ENCODE results near the gene CD80. TPM values are rescaled to one million over a fixed set of nuclear protein-coding genes. Genes with fewer than 3 reads are reported as not detected.
A peak's percentile ranks its signal among the peaks of the same experiment; 100 is the strongest.

CD80 gene
- total RNA-seq, 1 experiment from 2014 or later: not detected

GRCh38 chr3:119507404-119507803, 52.0 kb downstream of the CD80 start:
- POLR2A ChIA-PET (ENCODE audit: low non-redundant PET): no interaction called here
- Histone ChIP-seq H3K27me3 (replicated peaks; ENCODE audit: insufficient read depth, low read depth, low read length, poor library complexity) (no peaks in the 10 kb centered on the region), H3K36me3 (ENCODE audit: insufficient read depth, low read length, poor library complexity, severe bottlenecking) (peaks cover 22% of the 10 kb centered on the region), H3K4me1 (ENCODE audit: insufficient read depth, low read length, poor library complexity, severe bottlenecking) (no peaks in the 10 kb centered on the region), H3K9me3 (ENCODE audit: low read depth, low read length, poor library complexity, severe bottlenecking) (no peaks in the 10 kb centered on the region), H3K4me3 (ENCODE audit: low read depth, low read length, poor library complexity, severe bottlenecking) (no peak overlapping the region), H3K27ac (ENCODE audit: low read depth, low read length, poor library complexity, severe bottlenecking) (no peak overlapping the region)
- DNase-seq (ENCODE audit: low spot score): no peak
- intact Hi-C loops (cut with micrococcal nuclease; ENCODE audit: unreplicated experiment): no loop called here
- no peak for TF ChIP-seq EZH2 (IDR thresholded peaks at IDR 0.05; ENCODE audit: borderline replicate concordance, low read depth, low read length, poor library complexity, severe bottlenecking)
- no peak for TF ChIP-seq CTCF (conservative IDR thresholded peaks at IDR 0.05; ENCODE audit: low read depth, low read length)
- CTCF ChIA-PET: no interaction called here
- no TSS peak for BruUV-seq (replicated peaks)

GRCh38 chr3:119506631-119507030, 52.8 kb downstream of the CD80 start:
- no peaks in the 10 kb centered on the region for H3K4me1 ChIP-seq (ENCODE audit: insufficient read depth, low read length, poor library complexity, severe bottlenecking)
- CTCF ChIA-PET: no interaction called here
- DNase-seq (ENCODE audit: low spot score): no peak
- H3K4me3 ChIP-seq (ENCODE audit: low read depth, low read length, poor library complexity, severe bottlenecking): no peak overlapping the region
- H3K27me3 ChIP-seq (replicated peaks; ENCODE audit: insufficient read depth, low read depth, low read length, poor library complexity): no peaks in the 10 kb centered on the region
- no TSS peak for BruUV-seq (replicated peaks)
- POLR2A ChIA-PET (ENCODE audit: low non-redundant PET): no interaction called here
- H3K27ac ChIP-seq (ENCODE audit: low read depth, low read length, poor library complexity, severe bottlenecking): no peak overlapping the region
- TF ChIP-seq EZH2 (IDR thresholded peaks at IDR 0.05; ENCODE audit: borderline replicate concordance, low read depth, low read length, poor library complexity, severe bottlenecking): no peak
- intact Hi-C loops (cut with micrococcal nuclease; ENCODE audit: unreplicated experiment): no loop called here
- H3K36me3 ChIP-seq (ENCODE audit: insufficient read depth, low read length, poor library complexity, severe bottlenecking): peaks cover 22% of the 10 kb centered on the region
- no peaks in the 10 kb centered on the region for H3K9me3 ChIP-seq (ENCODE audit: low read depth, low read length, poor library complexity, severe bottlenecking)

- Histone ChIP-seq H3K27me3 (replicated peaks; ENCODE audit: insufficient read depth, low read depth, low read length, poor library complexity) (no peaks in the 10 kb centered on the region), H3K36me3 (ENCODE audit: insufficient read depth, low read length, poor library complexity, severe bottlenecking) (peaks cover 13% of the 10 kb centered on the region), H3K27ac (ENCODE audit: low read depth, low read length, poor library complexity, severe bottlenecking) (no peak overlapping the region), H3K4me1 (ENCODE audit: insufficient read depth, low read length, poor library complexity, severe bottlenecking) (peaks cover 11% of the 10 kb centered on the region), H3K9me3 (ENCODE audit: low read depth, low read length, poor library complexity, severe bottlenecking) (no peaks in the 10 kb centered on the region), H3K4me3 (ENCODE audit: low read depth, low read length, poor library complexity, severe bottlenecking) (no peak overlapping the region)
- intact Hi-C loops (cut with micrococcal nuclease; ENCODE audit: unreplicated experiment): no loop called here
- no TSS peak for BruUV-seq (replicated peaks)
- CTCF ChIA-PET: interaction anchor here (0.6 kb wide), 1 partner anchor 213 kb away, joined by 5 read pairs; no protein-coding TSS in a partner anchor
- TF ChIP-seq CTCF (conservative IDR thresholded peaks at IDR 0.05; ENCODE audit: low read depth, low read length) (no peak), EZH2 (IDR thresholded peaks at IDR 0.05; ENCODE audit: borderline replicate concordance, low read depth, low read length, poor library complexity, severe bottlenecking) (no peak)
- DNase-seq (ENCODE audit: low spot score): no peak
- POLR2A ChIA-PET (ENCODE audit: low non-redundant PET): interaction anchor here (0.7 kb wide), 1 partner anchor 12 kb away, joined by 9 read pairs; no protein-coding TSS in a partner anchor
Measured at GRCh38 chr3:119500901-119501300, 58.5 kb downstream of the CD80 start.

- intact Hi-C loops (cut with micrococcal nuclease; ENCODE audit: unreplicated experiment): no loop called here
- ChIA-PET CTCF (no interaction called here), POLR2A (ENCODE audit: low non-redundant PET) (no interaction called here)
- H3K4me1 ChIP-seq (ENCODE audit: insufficient read depth, low read length, poor library complexity, severe bottlenecking): peaks cover 11% of the 10 kb centered on the region
- H3K9me3 ChIP-seq (ENCODE audit: low read depth, low read length, poor library complexity, severe bottlenecking): no peaks in the 10 kb centered on the region
- peak overlapping the region; percentile 92 for H3K4me3 ChIP-seq (ENCODE audit: low read depth, low read length, poor library complexity, severe bottlenecking)
- H3K27me3 ChIP-seq (replicated peaks; ENCODE audit: insufficient read depth, low read depth, low read length, poor library complexity): no peaks in the 10 kb centered on the region
- no peak overlapping the region for H3K27ac ChIP-seq (ENCODE audit: low read depth, low read length, poor library complexity, severe bottlenecking)
- TF ChIP-seq EZH2 (IDR thresholded peaks at IDR 0.05; ENCODE audit: borderline replicate concordance, low read depth, low read length, poor library complexity, severe bottlenecking) (no peak), CTCF (conservative IDR thresholded peaks at IDR 0.05; ENCODE audit: low read depth, low read length) (no peak)
- H3K36me3 ChIP-seq (ENCODE audit: insufficient read depth, low read length, poor library complexity, severe bottlenecking): peaks cover 9% of the 10 kb centered on the region
- BruUV-seq (replicated peaks): no TSS peak
- DNase-seq (ENCODE audit: low spot score): no peak
Measured at GRCh38 chr3:119500265-119500664, 59.1 kb downstream of the CD80 start.
